A172 (cell line): ENCODE measurements around the gene NBR1. TPM values are rescaled to one million over a fixed set of nuclear protein-coding genes. Genes with fewer than 3 reads are reported as not detected.
"Not testable (repeated sequence)": the region's sequence is repeated elsewhere in the genome, so short reads cannot be mapped to it uniquely, and the experiment has no call there.

Source experiments
- DNase-seq: peaks from one replicate; pipeline ENCODE4 v3.0.0-alpha.2; 2015; ENCODE audit warnings: low spot score
- total RNA-seq: library from RNA; depleted of rRNA; stranded (reverse); fragments of >200 nt; shearing (Covaris generic); gene quantifications from 2 replicates; pipeline ENCODE4 v1.2.3, GENCODE V29; 2014

Gene NBR1
- total RNA-seq, 1 experiment from 2014 or later, result 93.0 TPM

- no peak for DNase-seq
These were observed 44.3 kb downstream of the NBR1 start for GRCh38 chr17:43215341-43215740.

- DNase-seq, result no peak
These were observed 45.4 kb downstream of the NBR1 start for GRCh38 chr17:43216369-43216761.

- no peak for DNase-seq
These were observed 46.0 kb downstream of the NBR1 start for GRCh38 chr17:43216762-43217613.

GRCh38 chr17:43217614-43218087, 46.6 kb downstream of the NBR1 start:
- DNase-seq, result no peak

- no peak for DNase-seq
These were observed 48.0 kb downstream of the NBR1 start for GRCh38 chr17:43219001-43219400.

GRCh38 chr17:43219746-43220380, 48.8 kb downstream of the NBR1 start:
- DNase-seq, result no peak

GRCh38 chr17:43220511-43221125, 49.6 kb downstream of the NBR1 start:
- no peak for DNase-seq

GRCh38 chr17:43224146-43224705, 53.2 kb downstream of the NBR1 start:
- no peak for DNase-seq

- DNase-seq, result no peak
These were observed 55.4 kb downstream of the NBR1 start for GRCh38 chr17:43226393-43226792.

- DNase-seq, result not testable (repeated sequence)
These were observed 57.2 kb downstream of the NBR1 start, which contains the start of gene CCDC200 for GRCh38 chr17:43228020-43228782. Gene CCDC200, minus strand, starts transcription at chr17:43228623. Its CDS starts 69 bp downstream, at chr17:43228554.

GRCh38 chr17:43231205-43232020, 60.4 kb downstream of the NBR1 start:
- not testable (repeated sequence) for DNase-seq

GRCh38 chr17:43232021-43232699, 61.1 kb downstream of the NBR1 start:
- DNase-seq, result not testable (repeated sequence)

- not testable (repeated sequence) for DNase-seq
These were observed 62.2 kb downstream of the NBR1 start for GRCh38 chr17:43233263-43233662.

- not testable (repeated sequence) for DNase-seq
These were observed 62.9 kb downstream of the NBR1 start, which contains the start of gene RNU2-1 for GRCh38 chr17:43233877-43234276. Gene RNU2-1, minus strand, starts transcription at chr17:43233977.

GRCh38 chr17:43239597-43239996, 68.6 kb downstream of the NBR1 start:
- not testable (repeated sequence) for DNase-seq

GRCh38 chr17:43240596-43241352, 69.8 kb downstream of the NBR1 start:
- DNase-seq, result not testable (repeated sequence)

GRCh38 chr17:43246456-43246855, 75.4 kb downstream of the NBR1 start:
- DNase-seq, result not testable (repeated sequence)
